ENCODE data around the gene TTLL5.

The TTLL5 gene

GRCh38 chr14:75805646-75806045, 144.6 kb downstream of the TTLL5 start:
- DNase-seq, result no peak

GRCh38 chr14:75806352-75806832, 145.3 kb downstream of the TTLL5 start:
- DNase-seq, result no peak

- no peak for DNase-seq
Observed at GRCh38 chr14:75807667-75808360, 146.8 kb downstream of the TTLL5 start.

GRCh38 chr14:75811136-75811829, 150.2 kb downstream of the TTLL5 start:
- DNase-seq, result peak in 1 of 5 experiments; percentile 11

GRCh38 chr14:75811872-75812499, 150.9 kb downstream of the TTLL5 start:
- no peak for DNase-seq

- DNase-seq, result no peak
Observed at GRCh38 chr14:75812622-75813021, 151.6 kb downstream of the TTLL5 start.

GRCh38 chr14:75820761-75821160, 159.7 kb downstream of the TTLL5 start:
- no peak for DNase-seq

GRCh38 chr14:75821831-75822521, 160.9 kb downstream of the TTLL5 start:
- DNase-seq, result no peak

- DNase-seq, result no peak
Observed at GRCh38 chr14:75822522-75823141, 161.6 kb downstream of the TTLL5 start.

GRCh38 chr14:75823334-75823733, 162.3 kb downstream of the TTLL5 start:
- DNase-seq, result no peak

- peak in 1 of 5 experiments; percentile 16 for DNase-seq
Observed at GRCh38 chr14:75824318-75824717, 163.3 kb downstream of the TTLL5 start.

GRCh38 chr14:75825147-75825592, 164.1 kb downstream of the TTLL5 start:
- no peak for DNase-seq

GRCh38 chr14:75826599-75826998, 165.6 kb downstream of the TTLL5 start:
- DNase-seq, result no peak

- DNase-seq, result no peak
Observed at GRCh38 chr14:75827331-75827730, 166.3 kb downstream of the TTLL5 start.

GRCh38 chr14:75829316-75829715, 168.3 kb downstream of the TTLL5 start:
- DNase-seq, result no peak

- peak in 3 of 5 experiments; percentile 1 to 68 (median 19) for DNase-seq
Observed at GRCh38 chr14:75831455-75831854, 170.4 kb downstream of the TTLL5 start.

- DNase-seq, result no peak
Observed at GRCh38 chr14:75831952-75832351, 170.9 kb downstream of the TTLL5 start.

GRCh38 chr14:75832621-75833297, 171.7 kb downstream of the TTLL5 start:
- DNase-seq, result no peak

GRCh38 chr14:75833326-75834020, 172.4 kb downstream of the TTLL5 start:
- no peak for DNase-seq

- no peak for DNase-seq
Observed at GRCh38 chr14:75835156-75835725, 174.2 kb downstream of the TTLL5 start.

- DNase-seq, result no peak
Observed at GRCh38 chr14:75835737-75836136, 174.7 kb downstream of the TTLL5 start.

Data from T-helper 2 cell (primary cell).